NCI-H526 (cell line): ENCODE results near the gene TMEM253.

Source experiments
- DNase-seq, 2 experiments: peaks; one replicate each; lab custom pipeline; 2025; lab: John Stamatoyannopoulos, UW

TMEM253 gene

GRCh38 chr14:21100931-21101330, at the start of gene TMEM253:
TSS of gene TMEM253 (plus strand) at chr14:21101066. CDS start at chr14:21101344, 278 bp downstream.
- no peak for DNase-seq

DNA sequence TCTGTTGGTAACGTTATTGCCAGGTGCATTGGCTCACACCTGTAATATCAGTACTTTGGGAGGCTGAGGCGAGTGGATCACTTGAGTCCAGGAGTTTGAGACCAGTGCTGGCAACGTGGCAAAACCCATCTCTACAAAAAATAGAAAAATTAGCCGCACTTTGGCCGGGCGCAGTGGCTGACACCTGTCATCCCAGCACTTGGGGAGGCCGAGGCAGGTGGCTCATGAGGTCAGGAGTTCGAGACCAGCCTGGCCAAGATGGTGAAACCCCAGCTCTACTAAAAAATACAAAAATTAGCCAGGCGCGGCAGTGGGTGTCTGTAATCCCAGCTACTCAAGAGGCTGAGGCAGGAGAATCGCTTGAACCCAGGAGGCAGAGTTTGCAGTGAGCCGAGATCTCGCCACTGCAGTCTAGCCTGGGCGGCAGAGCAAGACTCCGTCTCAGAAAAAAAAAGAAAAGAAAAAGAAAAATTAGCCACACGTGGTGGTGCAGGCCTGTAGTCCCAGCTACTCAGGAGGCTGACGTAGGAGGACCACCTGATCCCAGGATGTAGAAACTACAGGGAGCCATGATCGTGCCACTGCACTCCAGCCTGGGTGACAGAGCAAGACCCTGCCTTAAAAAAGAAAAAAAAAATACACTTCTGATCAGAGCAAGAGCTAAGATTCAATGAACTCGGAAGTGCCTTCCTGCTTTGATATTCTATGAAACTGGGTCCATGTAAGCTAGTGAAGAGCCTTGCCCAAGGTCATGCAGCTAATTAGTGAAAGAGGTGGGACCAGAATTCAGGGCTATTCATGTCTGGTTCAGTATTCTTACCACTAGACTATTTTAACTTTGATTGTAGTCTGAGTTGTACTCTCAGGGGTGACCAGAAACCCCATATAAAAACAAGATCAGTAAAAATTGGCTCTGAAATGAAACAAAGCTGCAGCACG, 47.4 kb upstream of the TMEM253 start:
- DNase-seq = no peak

DNA sequence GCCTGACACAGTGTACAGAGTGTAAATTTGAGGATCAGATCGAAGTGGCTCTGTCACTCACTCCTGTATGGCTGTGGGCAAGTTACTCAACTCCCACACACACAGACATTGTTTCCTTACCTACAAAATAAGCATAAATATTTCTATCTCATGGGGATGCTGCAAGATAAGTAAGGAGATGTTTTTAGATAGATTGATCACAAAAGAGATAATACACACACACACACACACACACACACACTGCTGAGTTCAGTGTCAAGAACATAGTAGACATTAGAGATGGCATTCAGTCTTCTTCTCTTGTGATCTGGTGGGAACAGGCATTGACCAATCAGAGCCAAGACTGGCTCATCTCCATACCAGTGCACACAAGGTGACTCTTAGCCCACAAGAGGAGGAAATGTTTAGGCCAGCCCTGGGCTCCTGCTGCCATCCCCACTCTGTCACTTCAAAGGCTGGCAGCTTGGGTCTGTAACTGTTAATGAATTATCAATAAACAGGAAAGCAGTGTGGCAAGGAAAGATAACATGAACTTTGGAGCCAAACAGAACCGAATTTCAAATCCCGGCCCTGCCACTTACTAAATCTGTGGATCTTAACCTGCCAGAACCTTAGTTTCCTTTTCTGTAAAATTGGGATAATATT, 46.6 kb upstream of the TMEM253 start:
- no peak for DNase-seq

- no peak for DNase-seq
These were observed 46.1 kb upstream of the TMEM253 start for GRCh38 chr14:21054768-21055145.

- no peak for DNase-seq
These were observed 45.3 kb upstream of the TMEM253 start for GRCh38 chr14:21055432-21056117.

DNA sequence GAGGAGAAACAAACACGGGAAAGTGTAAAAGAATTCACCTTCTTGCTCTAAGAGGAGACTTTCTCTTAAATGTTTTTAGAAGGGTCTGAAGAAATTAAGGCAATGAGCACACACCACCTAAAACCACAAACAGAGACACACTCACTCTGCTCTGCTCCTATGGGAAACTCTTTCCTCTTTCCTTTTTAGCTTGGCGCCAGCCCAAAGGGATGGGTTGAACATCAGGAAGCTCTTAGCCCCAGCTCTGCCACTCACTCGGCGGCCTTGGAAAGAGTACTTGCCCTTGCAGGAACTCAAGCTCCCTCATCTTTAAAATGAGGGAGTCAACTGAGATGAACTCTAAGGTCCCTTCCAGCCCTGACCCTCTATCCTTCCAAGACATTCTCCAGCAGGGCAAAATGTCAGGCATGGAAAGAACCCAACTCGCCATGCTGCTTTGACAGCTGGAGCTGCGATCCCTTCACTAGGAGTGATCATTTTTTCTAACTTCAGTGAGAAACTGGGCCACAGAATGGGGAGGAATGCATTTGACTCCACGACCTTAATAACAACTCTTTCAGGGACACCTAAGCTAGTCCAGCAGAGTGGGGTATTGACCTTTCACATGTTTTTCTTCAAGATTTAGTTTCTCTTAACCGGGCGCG, 44.2 kb upstream of the TMEM253 start:
- no peak for DNase-seq

- no peak for DNase-seq
These were observed 42.8 kb upstream of the TMEM253 start, which contains the start of gene RNASE8 for GRCh38 chr14:21057803-21058675. TSS of gene RNASE8 (plus strand) at chr14:21057822. CDS start at chr14:21057893, 71 bp downstream.

- no peak for DNase-seq
These were observed 42.0 kb upstream of the TMEM253 start for GRCh38 chr14:21058903-21059302.

DNA sequence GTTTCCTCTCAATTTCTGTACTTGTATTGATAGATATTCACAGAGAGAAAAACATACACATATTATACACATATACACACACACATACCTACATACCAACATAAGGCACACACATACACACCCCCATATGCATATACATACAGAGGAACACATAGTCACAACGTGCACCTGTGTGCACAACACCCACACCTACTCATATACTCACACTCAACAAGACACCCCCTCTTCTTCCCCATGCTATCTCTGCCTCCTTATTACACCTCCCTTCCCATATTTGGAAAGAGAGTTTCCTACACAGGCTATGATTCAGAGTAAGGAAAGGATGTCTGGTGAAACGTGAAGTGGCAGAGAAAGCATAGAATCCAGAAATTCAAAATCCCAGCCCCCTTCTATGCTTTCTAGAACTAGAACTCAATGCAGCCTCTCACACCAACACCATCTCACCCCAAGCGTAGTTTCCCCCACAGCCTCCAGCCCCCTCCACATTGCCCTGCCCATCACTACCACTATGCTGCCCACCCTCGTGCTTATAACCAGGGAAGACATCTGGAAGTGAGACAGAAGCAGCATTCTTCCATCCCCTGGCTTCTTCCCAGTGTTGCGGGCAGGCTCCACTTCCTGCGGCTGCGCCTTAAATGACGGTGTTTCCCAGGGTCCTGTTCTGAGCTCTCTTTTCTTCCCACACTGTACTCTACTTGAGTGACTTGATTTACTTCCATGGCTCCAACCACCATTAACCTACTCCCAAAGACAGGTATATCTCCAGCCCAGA, 40.8 kb upstream of the TMEM253 start:
- DNase-seq = no peak

DNA sequence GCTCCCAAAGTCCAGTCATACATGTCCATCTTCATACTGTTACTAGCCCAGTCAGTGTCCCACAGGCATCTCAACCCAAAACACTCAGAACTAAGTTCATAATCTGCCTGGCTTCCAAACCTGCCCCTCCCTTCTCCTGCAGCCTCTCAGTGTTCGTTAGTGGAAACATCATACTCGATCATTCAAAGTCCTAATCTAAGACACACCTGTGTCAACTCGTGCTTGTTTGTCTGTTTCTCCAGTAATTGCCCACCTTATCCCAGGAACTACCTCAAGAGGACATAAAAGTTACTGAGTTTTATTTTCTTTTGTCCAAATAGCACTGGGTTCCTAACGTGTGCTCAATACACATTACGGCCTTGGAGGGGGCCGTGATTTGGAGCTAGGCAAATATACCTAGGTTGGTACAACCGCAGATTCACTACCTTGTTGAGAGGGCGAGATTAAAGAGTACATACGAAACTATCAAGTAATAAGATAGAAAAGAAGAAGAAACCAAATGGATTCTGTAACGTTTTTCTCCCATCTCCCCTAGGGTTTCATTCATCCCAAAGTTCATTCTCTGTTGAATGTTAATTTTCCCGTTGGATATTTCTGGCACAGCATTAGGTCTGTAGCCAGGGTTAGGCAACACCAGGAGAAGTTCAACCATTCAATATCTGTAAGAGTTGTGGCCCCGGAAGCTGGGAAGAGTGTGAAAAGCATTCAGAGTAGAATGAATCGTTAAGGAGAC, 40.1 kb upstream of the TMEM253 start:
- DNase-seq = no peak

DNA sequence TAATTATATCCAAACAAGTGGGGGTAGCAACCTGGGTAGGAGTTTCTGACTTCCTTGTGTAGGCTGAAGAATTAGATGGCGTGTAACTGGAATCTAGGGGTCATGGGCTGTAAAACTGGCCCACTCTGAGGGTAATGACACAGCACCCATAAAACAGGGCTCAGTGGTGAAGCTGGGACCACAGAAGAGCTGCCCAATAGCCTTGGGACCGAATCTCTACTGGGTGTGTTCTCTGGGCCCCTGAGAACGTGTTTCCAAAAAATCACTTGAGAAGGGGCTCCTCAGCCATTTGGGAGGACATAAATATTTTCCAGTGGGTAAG, 39.6 kb upstream of the TMEM253 start:
- DNase-seq = no peak

- no peak for DNase-seq
These were observed 37.4 kb upstream of the TMEM253 start for GRCh38 chr14:21063479-21063878.

GRCh38 chr14:21066882-21067502, 33.9 kb upstream of the TMEM253 start:
- peak in 1 of 2 experiments; percentile 29 for DNase-seq

- peak; percentile 30 to 81 for DNase-seq
These were observed 32.1 kb upstream of the TMEM253 start for GRCh38 chr14:21068521-21069387.

- DNase-seq = peak in 1 of 2 experiments; percentile 66
These were observed 31.3 kb upstream of the TMEM253 start for GRCh38 chr14:21069388-21070082.

DNA sequence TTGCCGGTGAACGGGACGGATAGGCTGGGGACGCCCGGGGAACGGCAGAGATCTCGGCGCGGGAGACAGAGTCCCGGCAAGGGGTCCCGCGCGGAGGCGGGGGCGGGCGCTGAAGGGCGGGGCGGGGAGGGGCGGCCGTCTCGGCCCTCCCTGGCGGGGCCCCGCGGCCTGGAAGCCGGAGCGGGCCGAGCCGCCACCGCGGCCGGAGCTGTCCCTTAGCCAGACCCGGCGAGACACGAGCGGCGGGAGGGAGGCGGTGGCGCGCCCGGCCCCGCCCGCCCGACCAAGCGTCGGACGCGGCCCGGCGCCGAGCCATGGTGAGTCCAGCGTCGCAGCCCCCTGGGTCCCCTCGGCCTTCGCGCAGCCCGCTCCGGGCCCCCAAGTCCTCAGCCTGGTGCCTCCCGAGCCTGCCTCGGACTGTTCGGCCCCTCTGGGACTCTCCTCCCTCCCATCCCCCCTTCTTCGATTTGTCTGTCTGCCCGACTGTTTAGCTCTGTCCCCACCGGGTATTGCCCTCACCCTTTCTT, 30.7 kb upstream of the TMEM253 start, which contains the start of gene ARHGEF40:
TSS of gene ARHGEF40 (plus strand) at position 222 of the 527 bp plus-strand sequence. CDS start at position 315, 93 bp downstream.
- peak in 1 of 2 experiments; percentile 66 for DNase-seq

DNA sequence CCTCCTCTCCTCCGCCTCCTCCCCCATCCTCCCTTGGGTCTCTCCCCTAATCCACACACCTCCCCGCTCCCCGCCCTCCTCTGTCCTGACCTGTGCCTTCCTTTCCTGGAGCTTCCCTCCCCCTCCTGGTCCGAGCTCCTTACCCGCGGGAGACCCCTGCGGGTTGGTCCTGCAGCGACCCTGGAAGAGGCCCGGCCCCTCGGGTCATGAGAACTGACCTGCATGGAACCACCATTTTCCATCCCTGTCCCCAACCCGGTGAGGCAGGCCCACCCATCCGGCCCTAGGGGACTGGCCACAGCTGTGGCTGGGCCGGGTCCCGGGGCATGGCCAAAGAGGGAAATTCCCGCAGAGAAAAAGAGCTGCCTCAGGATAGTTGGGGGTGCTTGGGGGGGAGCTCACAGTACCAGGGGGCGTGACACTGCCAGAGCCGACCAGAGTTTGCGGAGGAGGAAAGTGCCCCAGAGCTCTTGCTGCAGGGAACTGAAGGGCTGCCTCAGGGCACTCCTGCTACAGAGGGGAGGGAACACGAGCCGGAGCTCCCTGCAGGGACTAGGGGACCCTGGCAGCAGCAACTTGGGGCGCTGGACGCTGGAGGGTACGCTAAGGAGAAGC, 30.1 kb upstream of the TMEM253 start:
- DNase-seq = peak in 1 of 2 experiments; percentile 64
